Measurements from ENCODE around the gene PINK1. TPM values are rescaled to one million over a fixed set of nuclear protein-coding genes. Genes with fewer than 3 reads are reported as not detected.

The PINK1 gene
- total RNA-seq (2022; extraction: Qiagen RNA extraction; ENCODE audit: low read depth): 21.9 to 42.7 TPM (median 37.3 TPM) in 5 replicates

GRCh38 chr1:20633190-20634064, at the start of gene PINK1:
TSS of gene PINK1 (plus strand) at chr1:20633458. CDS start at chr1:20633549, 91 bp downstream.

GRCh38 chr1:20588634-20589225, 44.5 kb upstream of the PINK1 start, which contains the start of gene CDA:
TSS of gene CDA (plus strand) at chr1:20589097. CDS start at chr1:20589130, 33 bp downstream.

GRCh38 chr1:20661207-20662109, 28.2 kb downstream of the PINK1 start, which contains the start of gene DDOST:
TSS of gene DDOST (minus strand) at chr1:20661369. CDS start at chr1:20661350, 19 bp downstream.

Other genes with a start within 250 kb of the PINK1 start
- gene CAMK2N1, start 147.2 kb upstream of the PINK1 start, total RNA-seq (2022; extraction: Qiagen RNA extraction; ENCODE audit: low read depth): 35.3 to 76.5 TPM (median 64.3 TPM) in 5 replicates
- gene MUL1, start 125.3 kb upstream of the PINK1 start, total RNA-seq (2022; extraction: Qiagen RNA extraction; ENCODE audit: low read depth): 29.8 to 44.9 TPM (median 41.9 TPM) in 5 replicates
- 2.3 to 6.5 TPM (median 4.9 TPM) in 5 replicates for gene FAM43B, start 80.9 kb upstream of the PINK1 start, total RNA-seq (2022; extraction: Qiagen RNA extraction; ENCODE audit: low read depth)
- gene CDA, start 44.4 kb upstream of the PINK1 start, total RNA-seq (2022; extraction: Qiagen RNA extraction; ENCODE audit: low read depth): 29.6 to 46.1 TPM (median 35.1 TPM) in 5 replicates
- gene DDOST, start 27.9 kb downstream of the PINK1 start, total RNA-seq (2022; extraction: Qiagen RNA extraction; ENCODE audit: low read depth): 159 to 213 TPM (median 204 TPM) in 5 replicates
- 1.4 to 2.5 TPM (median 2.0 TPM) in 5 replicates for gene KIF17, start 84.5 kb downstream of the PINK1 start, total RNA-seq (2022; extraction: Qiagen RNA extraction; ENCODE audit: low read depth)
- 12.2 to 17.6 TPM (median 14.5 TPM) in 5 replicates for gene SH2D5, start 99.2 kb downstream of the PINK1 start, total RNA-seq (2022; extraction: Qiagen RNA extraction; ENCODE audit: low read depth)
- 104 to 163 TPM (median 119 TPM) in 5 replicates for gene HP1BP3, start 153.8 kb downstream of the PINK1 start, total RNA-seq (2022; extraction: Qiagen RNA extraction; ENCODE audit: low read depth)

Measured in A549 treated with ZK216348 at 1 μM for 4 hours (cell line).